ENCODE data around the gene PA2G4.

PA2G4 gene

DNA sequence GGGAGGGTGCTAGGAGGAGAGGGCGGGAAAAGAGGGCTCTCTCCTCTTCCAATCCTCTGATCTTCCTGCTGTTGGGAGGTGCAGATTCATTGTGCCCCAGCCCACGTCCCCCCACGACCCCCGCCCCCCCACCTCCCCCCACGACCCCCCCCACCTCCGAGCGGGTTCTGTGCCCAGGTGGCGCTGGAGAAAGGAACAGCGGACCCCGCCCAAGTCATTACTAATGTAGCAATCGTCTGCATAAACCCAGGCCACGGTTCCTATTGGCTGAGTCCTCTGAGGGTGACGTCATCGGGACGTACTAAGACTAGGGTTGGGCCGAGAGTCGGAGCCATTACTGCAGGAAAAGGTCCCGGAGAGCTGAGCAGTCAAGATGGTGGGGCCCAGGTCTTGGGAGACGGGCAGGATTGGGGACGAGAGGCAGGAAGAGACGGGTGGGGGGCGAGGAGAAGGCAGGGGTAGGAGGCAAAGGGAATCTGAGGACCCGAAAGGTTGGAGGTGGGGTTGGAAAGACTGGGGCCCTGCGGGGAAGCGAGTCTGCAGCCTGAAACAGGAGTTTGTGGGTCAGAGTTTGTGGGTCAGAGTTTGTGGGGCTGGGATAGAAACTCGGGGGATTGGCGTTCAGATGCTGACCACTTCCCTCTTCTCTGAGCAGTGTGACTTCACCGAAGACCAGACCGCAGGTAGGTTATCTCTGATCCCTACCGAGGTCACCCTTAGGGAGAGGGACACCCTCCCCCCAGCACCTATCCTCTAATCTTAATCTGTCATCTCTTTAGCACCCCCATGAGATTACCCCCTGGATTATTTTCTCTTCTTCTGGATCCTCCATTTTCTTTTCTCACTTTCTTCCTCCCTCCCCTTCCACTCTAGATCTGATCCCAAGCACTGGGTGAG, 53.9 kb downstream of the PA2G4 start, which contains the start of gene MYL6:
Gene MYL6 (plus strand): TSS at position 331 of the 897 bp plus-strand sequence. CDS start 43 bp downstream, at position 374.
- DNase-seq (peak; percentile 88), ATAC-seq (replicated peaks) (peak; percentile 87 to 92)
- Mint-ChIP-seq H3K36me3 (peaks cover 48 to 59% of the 10 kb centered on the region in 2 donors), H3K4me1 (peaks cover 39 to 76% of the 10 kb centered on the region in 2 donors), H3K4me3 (peak within 1 kb of the TSS; percentile 91 to 97), H3K9me3 (no peaks in the 10 kb centered on the region), H3K27ac (peak within 1 kb of the TSS; percentile 99), H3K27me3 (no peaks in the 10 kb centered on the region)

DNA sequence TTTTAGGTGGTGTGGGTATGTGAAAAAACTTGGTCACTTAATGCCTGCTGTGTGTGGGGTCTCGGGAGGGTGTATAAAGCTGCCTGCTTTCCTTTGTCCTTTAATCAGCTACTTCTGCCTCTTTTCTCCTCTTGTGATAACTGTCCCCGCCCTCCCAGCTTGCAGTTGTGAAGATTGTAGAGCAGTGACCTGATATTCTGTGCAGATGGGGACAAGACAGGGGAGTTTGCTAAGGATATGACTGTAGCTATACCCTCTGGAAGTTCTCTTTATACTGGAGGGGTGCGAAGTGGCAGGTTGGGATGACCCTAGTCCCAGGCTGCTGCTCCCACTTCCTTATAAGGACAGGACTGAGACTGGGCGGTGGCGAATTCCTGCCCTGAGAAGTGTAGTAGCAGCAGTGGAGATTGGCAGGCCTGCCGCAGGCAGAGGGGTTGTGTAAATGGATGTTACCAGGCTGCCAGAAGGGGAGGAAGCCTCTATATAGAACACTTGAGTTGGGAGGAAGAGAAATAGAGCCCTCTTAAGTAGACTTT, 54.6 kb downstream of the PA2G4 start:
- DNase-seq = no peak
- Mint-ChIP-seq H3K9me3 (no peaks in the 10 kb centered on the region), H3K27me3 (no peaks in the 10 kb centered on the region), H3K36me3 (peaks cover 51 to 67% of the 10 kb centered on the region in 2 donors), H3K27ac (peak overlapping the region; percentile 99), H3K4me3 (peak overlapping the region; percentile 91 to 97), H3K4me1 (peaks cover 37 to 74% of the 10 kb centered on the region in 2 donors)
- peak in 1 of 2 donors; percentile 8 for ATAC-seq (replicated peaks)

GRCh38 chr12:56159482-56160192, 55.3 kb downstream of the PA2G4 start:
- Mint-ChIP-seq H3K9me3 (no peaks in the 10 kb centered on the region), H3K4me1 (peaks cover 37 to 74% of the 10 kb centered on the region in 2 donors), H3K27ac (peak overlapping the region; percentile 99), H3K4me3 (peak overlapping the region; percentile 91 to 97), H3K27me3 (no peaks in the 10 kb centered on the region), H3K36me3 (peaks cover 56 to 73% of the 10 kb centered on the region in 2 donors)
- ATAC-seq (replicated peaks) = no peak
- DNase-seq = no peak

GRCh38 chr12:56160193-56160763, 55.9 kb downstream of the PA2G4 start:
- ATAC-seq (replicated peaks) = no peak
- H3K27ac Mint-ChIP-seq = peak overlapping the region; percentile 99
- no peak for DNase-seq
- peak overlapping the region; percentile 91 to 97 for H3K4me3 Mint-ChIP-seq
- H3K36me3 Mint-ChIP-seq = peaks cover 52 to 72% of the 10 kb centered on the region in 2 donors
- no peaks in the 10 kb centered on the region for H3K27me3 Mint-ChIP-seq
- H3K9me3 Mint-ChIP-seq = no peaks in the 10 kb centered on the region
- H3K4me1 Mint-ChIP-seq = peaks cover 37 to 67% of the 10 kb centered on the region in 2 donors

DNA sequence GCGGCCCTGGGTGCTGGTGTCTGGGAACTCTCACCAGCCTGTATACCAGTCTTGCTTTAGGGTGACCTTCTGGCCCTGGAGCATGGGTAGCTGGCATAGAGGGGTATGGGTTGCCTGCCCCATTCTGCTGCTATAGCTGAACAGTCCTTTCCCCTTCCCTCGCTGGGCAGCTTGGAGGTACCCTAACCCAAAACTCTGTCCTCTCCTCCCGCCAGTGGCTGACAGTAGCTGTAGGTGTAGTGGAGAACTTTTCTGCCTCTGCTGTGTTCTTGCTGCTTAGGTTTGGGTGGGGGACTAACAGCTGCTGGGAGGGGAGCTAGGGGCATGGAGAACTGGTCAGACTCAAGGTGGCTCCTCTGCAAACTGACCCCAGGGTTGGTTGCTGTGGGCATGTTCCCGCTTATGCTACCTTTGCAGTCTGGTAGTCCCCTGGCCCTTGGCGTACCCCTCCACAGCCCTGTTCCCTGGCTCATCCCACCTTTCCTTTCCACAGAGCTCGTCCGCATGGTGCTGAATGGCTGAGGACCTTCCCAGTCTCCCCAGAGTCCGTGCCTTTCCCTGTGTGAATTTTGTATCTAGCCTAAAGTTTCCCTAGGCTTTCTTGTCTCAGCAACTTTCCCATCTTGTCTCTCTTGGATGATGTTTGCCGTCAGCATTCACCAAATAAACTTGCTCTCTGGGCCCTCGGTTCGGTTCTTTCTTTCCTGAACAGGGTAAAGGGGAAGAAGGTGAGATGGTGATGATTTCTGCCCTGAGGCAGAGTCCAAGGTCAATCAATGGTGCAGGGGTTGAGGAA, 56.7 kb downstream of the PA2G4 start:
- Mint-ChIP-seq H3K36me3 (peaks cover 51 to 72% of the 10 kb centered on the region in 2 donors), H3K4me3 (peak overlapping the region; percentile 91 to 97), H3K9me3 (no peaks in the 10 kb centered on the region), H3K27me3 (no peaks in the 10 kb centered on the region), H3K4me1 (peaks cover 32 to 62% of the 10 kb centered on the region in 2 donors), H3K27ac (peak overlapping the region; percentile 88)
- DNase-seq (no peak), ATAC-seq (replicated peaks) (no peak)

DNA sequence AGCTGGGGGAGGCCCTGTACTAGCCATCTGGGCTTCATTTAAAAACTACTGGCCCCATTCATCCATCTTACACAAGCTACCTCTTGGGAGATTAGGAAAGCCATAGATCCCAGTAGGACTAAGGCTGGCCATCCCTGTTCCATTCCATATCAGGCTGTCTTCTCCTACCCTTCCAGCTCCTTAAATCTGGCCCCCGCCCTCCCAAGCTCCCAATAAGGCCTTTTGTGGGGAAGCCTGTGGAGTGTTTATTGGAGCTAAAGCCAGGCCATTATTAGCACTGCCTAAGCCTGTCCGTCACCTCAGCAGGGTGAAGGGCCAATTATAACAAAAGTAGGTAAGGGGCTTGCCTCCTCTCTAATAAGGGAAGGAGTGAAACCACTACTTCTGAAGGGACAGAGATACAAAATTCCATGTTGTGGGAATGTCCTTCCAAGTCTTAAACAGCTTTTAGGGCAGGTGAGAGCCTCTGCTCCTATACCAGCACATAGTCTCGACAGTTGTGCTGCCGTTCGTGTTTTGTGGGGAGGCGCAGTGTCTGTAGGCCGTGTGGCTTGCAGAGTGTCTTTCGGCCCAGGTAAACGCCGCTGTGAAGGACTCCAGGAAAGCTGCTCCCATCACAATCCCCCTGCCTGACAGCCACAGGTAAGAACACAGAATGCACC, 57.5 kb downstream of the PA2G4 start:
- H3K9me3 Mint-ChIP-seq = no peaks in the 10 kb centered on the region

DNA sequence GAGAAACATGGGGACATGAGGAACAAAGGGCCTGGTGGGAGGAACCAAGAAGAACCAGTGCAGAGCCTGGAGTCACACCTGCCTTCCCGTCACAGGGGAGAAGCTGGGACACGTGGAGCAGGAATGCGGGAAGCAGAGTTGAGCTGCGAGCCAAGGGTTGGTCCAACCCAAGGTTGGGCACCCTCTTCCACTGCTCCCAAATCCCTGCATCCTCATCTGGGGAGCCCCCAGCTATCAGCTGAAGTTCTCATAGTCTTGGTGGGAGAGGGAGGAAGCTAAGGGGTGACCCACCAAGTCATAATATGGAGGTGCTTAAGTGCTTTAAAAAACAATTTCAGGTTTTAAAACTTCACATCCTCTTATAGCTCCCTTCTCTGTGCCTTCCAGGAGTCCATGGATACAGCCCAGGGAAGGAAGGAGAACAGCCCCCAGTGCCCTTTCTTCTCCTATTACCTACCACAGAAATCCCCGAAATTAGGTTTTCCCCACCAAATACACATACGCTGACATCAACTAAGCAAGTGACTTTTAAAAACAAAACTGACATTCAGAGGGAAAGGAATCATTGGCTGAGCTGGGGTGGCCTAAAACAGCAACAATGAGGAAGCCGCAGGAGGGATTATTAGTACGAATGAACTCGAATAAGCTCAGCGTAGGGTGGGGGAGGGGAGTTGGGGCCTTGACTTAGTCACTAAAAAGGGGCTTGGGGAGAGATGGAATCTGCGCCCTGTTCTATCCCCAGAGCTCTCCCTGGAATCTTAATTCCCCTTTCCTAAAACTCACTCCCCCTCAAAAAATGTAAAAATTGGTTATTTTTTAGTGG, 58.3 kb downstream of the PA2G4 start:
- H3K27me3 Mint-ChIP-seq = no peaks in the 10 kb centered on the region
- peaks cover 30 to 55% of the 10 kb centered on the region in 2 donors for H3K4me1 Mint-ChIP-seq
- DNase-seq = no peak
- H3K36me3 Mint-ChIP-seq = peaks cover 54 to 76% of the 10 kb centered on the region in 2 donors
- no peak for ATAC-seq (replicated peaks)
- peak overlapping the region in 1 of 2 donors; percentile 13 for H3K4me3 Mint-ChIP-seq
- peak overlapping the region; percentile 80 for H3K27ac Mint-ChIP-seq
- H3K9me3 Mint-ChIP-seq = no peaks in the 10 kb centered on the region

More for the DNA sequence above, 57.5 kb downstream of the PA2G4 start:
- H3K4me3 Mint-ChIP-seq = peak overlapping the region; percentile 91 to 97
- H3K36me3 Mint-ChIP-seq = peaks cover 51 to 72% of the 10 kb centered on the region in 2 donors
- ATAC-seq (replicated peaks) (no peak), DNase-seq (no peak)
- H3K27ac Mint-ChIP-seq = peak overlapping the region; percentile 88
- H3K4me1 Mint-ChIP-seq = peaks cover 32 to 62% of the 10 kb centered on the region in 2 donors
- no peaks in the 10 kb centered on the region for H3K27me3 Mint-ChIP-seq

All from stimulated activated naive B cell treated with anti-CD40 and anti-IgM and Interleukin-4, amounts not matched to agents 10 μg/mL and 1 μg/mL and 100 μg/mL, for 72 hours (primary cell).